ENCODE measurements around the gene DEPDC4.

GRCh38 chr12:100197486-100197885 lies 69.4 kb downstream of the DEPDC4 start:
- TF ChIP-seq CTCF (IDR thresholded peaks at IDR 0.05; ENCODE audit: low read depth, low read length, poor library complexity, severe bottlenecking) (no peak), EZH2phosphoT487 (IDR thresholded peaks at IDR 0.05; ENCODE audit: borderline replicate concordance, low read length) (no peak)
